GM18517 (cell line): ENCODE measurements around the gene NFKBIE.

Experiments used
- ATAC-seq: cut with Tn5 transposase; IDR thresholded peaks from one replicate; pipeline ENCODE4 v1.9.1; 2021; ENCODE audit warnings: mild to moderate bottlenecking, moderate library complexity; ENCODE audit not compliant: unreplicated experiment

Gene NFKBIE

GRCh38 chr6:44298055-44298803 lies 32.9 kb upstream of the NFKBIE start:
- ATAC-seq = no peak

GRCh38 chr6:44297063-44298038 lies 32.0 kb upstream of the NFKBIE start:
- no peak for ATAC-seq

- ATAC-seq = no peak
Observed at GRCh38 chr6:44294832-44295791, 29.8 kb upstream of the NFKBIE start.

- no peak for ATAC-seq
Observed at GRCh38 chr6:44292661-44293365, 27.5 kb upstream of the NFKBIE start.

- ATAC-seq = no peak
Observed at GRCh38 chr6:44291841-44292240, 26.5 kb upstream of the NFKBIE start.

- ATAC-seq = no peak
Observed at GRCh38 chr6:44289726-44290260, 24.4 kb upstream of the NFKBIE start.

GRCh38 chr6:44286747-44287146 lies 21.4 kb upstream of the NFKBIE start:
- no peak for ATAC-seq

- no peak for ATAC-seq
Observed at GRCh38 chr6:44286285-44286565, 20.9 kb upstream of the NFKBIE start.

- ATAC-seq = no peak
Observed at GRCh38 chr6:44285552-44286284, 20.4 kb upstream of the NFKBIE start.

GRCh38 chr6:44284867-44285266 lies 19.5 kb upstream of the NFKBIE start:
- no peak for ATAC-seq

GRCh38 chr6:44284121-44284520 lies 18.8 kb upstream of the NFKBIE start:
- ATAC-seq = no peak

GRCh38 chr6:44278774-44279697 lies 13.7 kb upstream of the NFKBIE start:
- ATAC-seq = no peak

GRCh38 chr6:44278315-44278714 lies 13.0 kb upstream of the NFKBIE start:
- ATAC-seq = no peak

- ATAC-seq = no peak
Observed at GRCh38 chr6:44277763-44278162, 12.4 kb upstream of the NFKBIE start.

GRCh38 chr6:44276667-44277640 lies 11.6 kb upstream of the NFKBIE start:
- ATAC-seq = no peak

GRCh38 chr6:44275749-44276648 lies 10.6 kb upstream of the NFKBIE start:
- no peak for ATAC-seq
